ENCODE results near the gene DGKI.
A peak's percentile ranks its signal among the peaks of the same experiment; 100 is the strongest.
"Not testable (repeated sequence)": the region's sequence is repeated elsewhere in the genome, so short reads cannot be mapped to it uniquely, and the experiment has no call there.

DGKI gene

GRCh38 chr7:137835486-137836112, 11.2 kb downstream of the DGKI start:
- no peak for DNase-seq

DNA sequence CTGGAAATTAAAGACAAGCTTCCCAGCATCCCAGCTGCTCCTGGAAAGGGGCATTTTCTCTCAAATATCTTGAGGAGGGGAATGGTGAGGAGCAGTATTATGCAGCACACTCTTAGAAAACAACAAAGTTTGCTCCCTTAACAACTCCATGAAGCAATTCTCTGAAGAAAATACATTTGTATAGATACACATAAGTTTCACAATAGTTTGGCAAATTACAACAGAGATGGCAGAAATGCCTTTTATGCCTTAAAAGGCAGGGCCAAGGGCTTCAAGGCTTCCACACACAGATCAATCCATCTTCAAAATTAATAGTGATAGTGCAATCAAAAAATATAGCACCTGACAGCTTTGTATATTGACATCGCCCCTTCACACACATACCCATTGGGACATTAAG, 12.2 kb downstream of the DGKI start:
- no peak for DNase-seq

DNA sequence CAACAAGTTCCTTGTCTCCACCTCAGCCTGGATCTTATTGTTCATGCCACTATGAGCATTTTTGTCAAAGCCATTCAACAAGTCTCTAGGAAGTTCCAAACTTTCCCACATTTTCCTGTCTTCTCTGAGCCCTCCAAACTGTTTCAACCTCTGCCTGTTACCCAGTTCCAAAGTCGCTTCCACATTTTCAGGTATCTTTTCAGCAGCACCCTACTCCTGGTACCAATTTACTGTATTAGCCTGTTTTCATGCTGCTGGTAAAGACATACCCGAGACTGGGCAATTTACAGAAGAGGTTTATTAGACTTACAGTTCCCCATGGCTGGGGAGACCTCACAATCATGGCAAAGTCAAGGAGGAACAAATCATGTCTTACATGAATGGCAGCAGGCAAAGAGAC, 13.8 kb downstream of the DGKI start:
- not testable (repeated sequence) for DNase-seq

- no peak for DNase-seq
Measured at GRCh38 chr7:137832382-137832781, 14.4 kb downstream of the DGKI start.

DNA sequence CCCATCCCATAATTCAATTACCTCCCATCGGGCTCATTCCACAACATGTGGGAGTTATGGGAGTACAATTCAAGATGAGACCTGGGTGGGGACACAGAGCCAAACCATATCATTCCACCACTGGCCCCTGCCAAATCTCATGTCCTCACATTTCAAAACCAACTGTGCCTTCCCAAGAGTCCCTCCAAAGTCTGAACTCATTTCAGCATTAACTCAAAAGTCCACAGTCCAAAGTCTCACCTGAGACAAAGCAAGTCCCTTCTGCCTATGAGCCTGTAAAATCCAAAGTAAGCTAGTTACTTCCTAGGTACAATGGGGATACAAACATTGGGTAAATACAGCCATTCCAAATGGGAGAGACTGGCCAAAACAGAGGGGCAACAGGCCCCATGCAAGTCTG, 15.2 kb downstream of the DGKI start:
- DNase-seq = not testable (repeated sequence)

DNA sequence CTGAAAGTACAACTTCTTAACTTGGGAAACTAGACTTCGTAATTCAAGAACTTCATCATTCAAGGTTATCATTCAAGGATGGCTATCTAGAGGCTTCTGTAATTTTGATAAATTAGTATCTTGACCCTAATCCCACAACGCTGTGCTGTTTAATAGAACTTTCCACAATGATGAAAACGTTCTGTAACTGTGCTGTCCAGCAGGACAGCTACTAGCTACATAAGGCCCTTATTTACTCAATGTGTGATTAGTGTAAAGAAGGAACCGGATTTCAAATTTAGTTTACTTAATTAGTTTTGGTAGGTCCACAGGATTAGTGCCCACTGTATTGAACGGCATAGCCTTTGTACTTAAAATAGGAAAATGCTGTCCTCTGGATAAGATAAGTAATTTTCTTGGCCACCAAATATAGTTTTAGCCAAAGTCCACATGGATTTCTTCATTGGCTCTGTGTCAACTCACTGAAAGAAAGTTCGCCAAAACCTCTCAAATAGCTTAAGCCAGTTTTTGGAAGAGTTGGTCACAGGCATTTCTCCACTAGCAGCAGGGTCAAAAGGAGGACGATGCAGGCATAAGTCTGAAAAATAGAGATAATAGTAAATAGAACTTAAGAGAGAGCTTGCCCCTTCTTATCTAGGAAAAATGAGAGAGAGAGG, 17.3 kb downstream of the DGKI start:
- no peak for DNase-seq

DNA sequence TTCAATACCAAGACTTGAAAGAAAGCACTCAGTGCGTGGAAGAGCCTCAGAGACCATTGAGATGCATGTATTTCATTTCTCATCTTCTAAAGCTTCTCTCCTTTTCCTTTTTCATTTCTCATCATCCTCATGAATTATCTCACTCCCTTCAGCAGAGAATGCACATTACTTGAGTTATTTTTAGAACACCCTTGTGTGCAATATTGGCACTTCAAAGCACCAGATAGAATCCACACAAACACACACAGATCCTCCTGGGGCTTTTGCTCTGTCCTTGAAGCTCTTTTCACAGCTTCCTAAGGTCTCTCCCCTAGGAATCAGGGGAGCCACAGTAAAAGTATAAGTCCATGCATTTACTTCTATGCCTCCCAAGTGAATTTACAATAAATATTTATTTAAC, 18.3 kb downstream of the DGKI start:
- no peak for DNase-seq

DNA sequence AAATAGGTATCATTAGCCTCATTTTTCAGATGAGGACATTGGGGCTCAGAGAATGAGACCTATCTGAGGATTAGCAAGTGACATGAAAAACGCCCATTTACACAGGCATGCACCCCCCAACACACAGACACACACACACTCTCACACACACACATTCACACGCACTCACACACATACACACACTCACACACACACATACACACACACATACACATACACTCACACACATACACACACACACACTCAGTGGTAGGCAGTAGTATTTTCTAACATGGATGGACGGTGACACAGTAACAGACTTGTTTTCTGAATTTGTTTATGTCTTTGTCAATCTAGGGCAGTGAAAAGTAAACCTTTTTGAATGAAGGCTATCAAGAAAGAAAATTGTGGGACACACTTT, 21.3 kb downstream of the DGKI start:
- no peak for DNase-seq

DNA sequence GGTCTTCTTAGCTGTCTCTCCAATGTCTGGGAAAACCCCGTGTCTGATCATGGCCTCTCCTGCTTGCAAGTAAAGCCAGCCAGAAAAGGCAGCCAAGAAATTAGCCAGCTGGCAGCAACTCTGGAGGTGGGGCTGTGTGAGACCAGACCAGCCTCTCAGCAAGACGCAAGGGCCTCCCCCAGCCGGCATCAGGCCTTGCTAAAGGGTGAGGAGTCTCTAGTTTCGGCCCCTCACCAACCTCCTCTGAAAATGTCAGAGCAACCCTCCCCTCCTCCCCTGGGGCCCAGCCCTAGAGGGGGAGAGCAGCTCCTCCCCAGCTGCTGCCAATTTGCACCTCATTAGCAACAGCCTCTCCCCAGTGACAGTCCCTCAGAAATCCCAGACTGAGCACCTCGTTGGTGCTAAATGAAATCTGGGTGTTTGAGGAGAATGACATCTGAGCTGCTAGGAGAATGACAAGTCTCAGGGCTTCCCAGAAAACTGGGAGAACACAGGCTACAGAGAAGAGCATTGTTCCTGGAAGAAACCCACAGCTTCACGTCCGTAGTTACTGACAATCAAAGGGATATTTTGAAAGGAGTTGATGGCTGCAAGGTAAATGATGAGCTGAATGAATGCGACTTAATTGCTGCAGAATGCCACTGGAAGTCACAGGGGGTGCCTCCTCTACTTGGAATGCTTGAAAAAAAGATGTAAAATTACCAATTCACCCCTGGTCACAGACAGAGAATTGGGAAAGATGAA, 25.9 kb downstream of the DGKI start:
- no peak for DNase-seq

GRCh38 chr7:137820156-137820555, 26.6 kb downstream of the DGKI start:
- no peak for DNase-seq

- no peak for DNase-seq
Measured at GRCh38 chr7:137818036-137818435, 28.7 kb downstream of the DGKI start.

DNA sequence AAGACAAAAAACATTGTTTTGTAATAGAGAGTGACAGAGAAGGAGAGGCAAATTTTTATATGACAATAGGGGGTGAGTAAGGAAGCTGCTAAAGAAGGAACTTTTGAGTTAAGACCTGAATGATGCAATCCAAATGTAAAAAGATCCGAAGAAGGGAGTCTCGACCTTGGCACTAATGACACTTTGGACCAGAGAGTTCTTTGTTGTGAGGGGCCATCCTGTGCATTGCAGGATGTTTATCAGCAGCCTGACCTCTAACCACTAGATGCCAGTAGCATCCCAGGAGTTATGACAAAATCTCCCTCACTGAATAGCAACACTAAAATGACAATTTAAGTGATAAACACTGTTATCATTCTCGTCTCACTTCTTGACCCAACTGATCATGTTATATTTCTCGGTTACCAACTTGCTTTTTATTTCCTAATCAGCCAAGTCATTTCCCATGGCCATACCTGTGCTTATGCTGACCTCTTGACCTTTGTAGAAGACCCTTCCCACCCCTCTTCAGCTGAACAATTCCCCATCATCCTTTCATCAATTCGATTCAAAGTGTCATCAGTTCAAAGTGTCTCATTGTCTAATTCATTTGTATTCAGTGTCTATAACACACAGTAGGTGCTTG, 30.0 kb downstream of the DGKI start:
- peak; percentile 23 for DNase-seq

DNA sequence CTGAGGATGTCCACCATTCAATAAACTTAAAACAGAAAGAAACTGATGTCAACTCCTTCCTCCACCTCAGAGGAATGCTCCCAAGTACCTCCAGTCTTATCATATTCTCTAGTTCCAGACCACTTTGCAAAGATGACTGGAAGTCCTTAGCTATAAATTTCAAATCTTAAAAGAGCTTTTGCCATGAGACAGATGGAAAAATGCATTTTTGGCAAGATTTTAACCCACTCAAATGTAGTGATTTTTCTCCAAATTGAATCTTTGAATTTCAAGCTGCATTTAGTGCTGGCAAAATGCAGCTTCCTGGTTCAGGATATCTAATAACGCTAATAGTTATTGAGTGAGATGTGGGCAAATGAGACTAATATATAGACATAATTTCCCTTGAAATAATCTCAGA, 33.2 kb downstream of the DGKI start:
- DNase-seq = no peak

GRCh38 chr7:137810248-137810647, 36.5 kb downstream of the DGKI start:
- DNase-seq = no peak

GRCh38 chr7:137804836-137805235, 41.9 kb downstream of the DGKI start:
- no peak for DNase-seq

DNA sequence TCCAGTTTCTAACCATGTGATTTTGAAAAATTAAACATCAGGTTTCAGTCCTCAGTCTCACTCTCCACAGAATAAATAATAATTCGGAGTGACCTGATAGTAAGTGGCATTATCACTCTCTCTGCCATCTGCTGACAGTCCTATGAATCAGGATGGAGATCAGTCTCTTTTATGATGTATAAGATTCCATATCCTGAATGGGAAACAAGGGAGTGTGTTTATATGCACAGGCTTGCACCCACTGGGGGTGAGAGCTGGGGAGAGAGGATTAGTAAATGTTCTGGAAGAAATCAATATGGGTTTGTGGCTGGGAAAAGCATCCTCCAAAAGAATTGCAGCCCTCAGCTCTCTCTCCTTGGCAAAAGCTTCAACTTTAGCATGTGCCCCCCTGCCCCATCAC, 45.3 kb downstream of the DGKI start:
- DNase-seq = no peak

- DNase-seq = peak; percentile 72
Measured at GRCh38 chr7:137801003-137801402, 45.8 kb downstream of the DGKI start.

- peak; percentile 11 for DNase-seq
Measured at GRCh38 chr7:137798073-137798763, 48.6 kb downstream of the DGKI start.

- no peak for DNase-seq
Measured at GRCh38 chr7:137795211-137795610, 51.6 kb downstream of the DGKI start.

GRCh38 chr7:137791930-137792329, 54.8 kb downstream of the DGKI start:
- DNase-seq = no peak

DNA sequence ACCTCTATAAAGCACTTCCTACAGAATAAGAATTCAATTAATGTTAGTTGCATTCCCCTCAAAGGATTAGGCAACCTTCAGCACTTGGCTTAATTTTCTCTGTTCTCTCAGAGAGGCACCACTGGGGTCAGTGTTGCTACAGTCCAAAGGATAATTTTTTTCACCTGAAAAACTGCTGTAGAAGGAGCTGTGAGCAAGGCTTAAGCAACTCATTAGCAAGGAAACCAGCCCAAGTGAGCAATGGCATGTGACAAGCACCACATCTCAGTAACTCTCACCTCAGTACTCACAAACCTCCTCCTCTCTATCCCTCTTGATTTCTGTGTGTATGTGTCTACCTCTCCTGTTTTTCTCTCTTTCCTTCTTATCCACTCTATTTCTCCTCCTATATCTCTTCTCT, 55.9 kb downstream of the DGKI start:
- no peak for DNase-seq

GRCh38 chr7:137789215-137789882, 57.4 kb downstream of the DGKI start:
- DNase-seq = no peak
